ENCODE results near the gene SLC2A14. TPM values are rescaled to one million over a fixed set of nuclear protein-coding genes. Genes with fewer than 3 reads are reported as not detected.
"Not testable (repeated sequence)": the region's sequence is repeated elsewhere in the genome, so short reads cannot be mapped to it uniquely, and the experiment has no call there.

The SLC2A14 gene
- total RNA-seq: not detected
- long read RNA-seq: 0 reads

DNA sequence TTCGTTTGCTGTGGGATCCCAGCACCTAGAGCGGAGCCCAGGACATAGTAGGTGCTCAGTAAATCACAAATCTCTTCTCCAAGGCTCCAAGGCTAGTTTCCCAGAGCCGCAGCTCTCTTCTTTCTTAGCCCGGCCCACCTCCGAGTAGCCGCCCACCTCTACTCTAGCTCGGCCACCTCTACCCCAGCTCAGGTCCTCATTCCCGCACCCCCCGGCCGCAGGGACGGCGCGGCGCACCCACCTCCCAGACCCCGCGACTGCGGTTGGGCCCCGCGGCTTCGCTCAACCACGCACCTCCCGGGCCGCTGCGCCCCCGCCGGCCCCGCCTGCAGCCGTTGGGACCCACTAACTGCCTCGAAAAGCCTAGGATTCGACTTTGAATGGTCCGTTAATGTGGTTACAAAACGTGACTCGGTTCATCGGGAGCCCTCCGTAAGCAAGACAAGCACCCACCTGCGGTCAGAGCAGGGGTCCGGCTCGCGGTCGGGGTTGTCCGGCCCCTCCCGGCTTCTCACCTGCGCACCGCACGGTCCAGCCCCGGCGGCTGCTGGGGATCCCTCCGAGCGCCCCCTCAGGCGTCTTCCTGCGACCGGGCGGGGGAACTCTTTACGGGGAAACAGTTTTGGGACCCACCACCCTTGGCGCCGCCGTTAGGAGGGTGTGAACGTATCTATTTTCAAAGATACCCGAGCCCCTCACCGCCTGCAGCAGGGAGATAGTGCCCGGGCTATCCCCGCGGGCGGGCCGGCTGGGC lies at the start of gene SLC2A14:
Gene SLC2A14, minus strand, starts transcription at position 350 of the 754 bp plus-strand sequence. CDS start 3,035 bp downstream, outside the sequence.
- ATAC-seq (ENCODE audit: poor library complexity): no peak
- intact Hi-C loops (cut with DNase I): no loop called here
- DNase-seq: no peak

DNA sequence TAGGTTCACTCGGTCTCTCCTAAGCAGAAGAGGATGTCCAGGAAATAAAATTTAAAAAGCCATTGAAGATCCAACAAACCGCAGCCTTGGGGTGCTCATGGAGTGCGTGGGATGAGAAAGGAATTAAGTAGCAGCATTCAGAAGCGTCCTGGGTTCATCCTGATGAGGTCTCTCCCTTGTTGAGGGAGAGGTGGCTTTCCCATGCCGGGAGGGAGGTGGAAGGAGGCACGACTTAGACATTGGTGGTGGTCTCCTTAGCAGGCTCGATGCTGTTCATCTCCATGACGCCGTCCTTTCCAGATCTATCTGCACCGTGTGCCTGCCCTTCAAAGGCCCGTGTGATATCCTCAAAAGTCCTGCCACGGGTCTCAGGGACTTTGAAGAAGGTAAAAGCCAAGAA lies 48.5 kb upstream of the SLC2A14 start:
- intact Hi-C loops (cut with DNase I); DNase-seq; ATAC-seq (ENCODE audit: poor library complexity): not testable (repeated sequence)

DNA sequence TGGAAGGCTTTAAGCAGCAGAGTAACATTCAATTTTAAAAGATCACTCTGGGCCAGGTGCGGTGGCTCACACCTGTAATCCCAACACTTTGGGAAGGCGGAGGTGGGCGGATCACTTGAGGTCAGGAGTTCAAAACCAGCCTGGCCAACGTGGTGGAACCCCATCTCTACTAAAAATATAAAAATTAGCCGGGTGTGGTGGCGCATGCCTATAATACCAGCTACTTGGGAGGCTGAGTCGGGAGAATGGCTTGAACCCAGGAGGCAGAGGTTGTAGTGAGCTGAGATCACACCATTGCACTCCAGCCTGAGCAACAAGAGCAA lies 45.5 kb upstream of the SLC2A14 start:
- intact Hi-C loops (cut with DNase I); ATAC-seq (ENCODE audit: poor library complexity); DNase-seq: not testable (repeated sequence)

DNA sequence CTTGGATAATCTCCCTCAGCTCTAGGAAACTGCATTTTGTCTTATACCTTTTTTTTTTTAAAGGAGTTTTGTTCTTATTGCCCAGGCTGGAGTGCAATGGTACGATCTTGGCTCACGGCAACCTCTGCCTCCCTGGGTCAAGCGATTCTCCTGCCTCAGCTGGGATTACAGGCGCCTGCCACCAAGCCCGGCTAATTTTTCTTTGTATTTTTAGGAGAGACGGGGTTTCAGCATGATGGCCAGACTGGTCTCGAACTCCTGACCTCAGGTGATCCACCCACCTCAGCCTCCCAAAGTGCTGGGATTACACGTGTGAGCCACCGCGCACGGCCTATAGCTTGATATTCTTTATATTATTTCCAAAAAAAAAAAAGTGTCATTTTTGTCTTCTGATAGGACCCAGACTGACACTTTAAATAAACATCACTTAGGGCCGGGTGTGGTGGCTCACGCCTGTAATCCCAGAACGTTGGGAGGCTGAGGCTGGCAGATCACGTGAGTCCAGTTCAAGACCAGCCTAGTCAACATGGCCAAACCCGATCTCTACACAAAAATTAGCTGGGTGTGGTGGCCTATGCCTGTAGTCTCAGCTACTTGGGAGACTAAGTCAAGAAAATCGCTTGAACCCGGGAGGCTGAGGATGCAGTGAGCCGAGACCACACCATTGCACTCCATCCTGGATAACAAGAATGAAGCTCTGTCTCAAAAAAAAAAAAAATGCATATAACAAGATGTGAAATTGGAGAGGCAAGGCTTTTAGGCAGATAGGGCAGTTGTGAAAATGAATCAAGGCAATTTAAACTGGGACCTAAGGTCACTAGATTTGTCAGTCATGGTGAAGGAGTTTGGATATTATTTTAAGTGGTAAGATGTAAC lies 44.9 kb upstream of the SLC2A14 start:
- intact Hi-C loops (cut with DNase I): no loop called here
- DNase-seq (no peak), ATAC-seq (ENCODE audit: poor library complexity) (no peak)

DNA sequence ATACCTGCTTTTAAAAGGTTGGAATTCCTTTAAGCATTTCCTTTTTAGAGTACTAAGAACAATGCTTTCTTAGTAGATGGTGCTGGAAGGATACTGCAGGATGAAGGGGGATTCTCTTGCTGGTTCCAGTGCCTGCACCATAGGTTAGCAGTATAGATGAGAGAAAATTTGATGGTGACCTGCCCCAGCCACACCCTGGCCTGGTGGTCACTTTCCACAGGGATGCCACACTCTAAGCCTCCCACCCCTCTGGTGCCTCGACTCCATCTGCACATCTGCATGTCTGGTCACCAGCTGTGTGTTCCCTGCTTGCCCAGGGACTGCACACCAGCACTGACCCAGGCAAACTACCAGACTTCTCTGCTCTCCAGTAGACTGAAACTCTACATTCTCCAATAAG lies 44.2 kb upstream of the SLC2A14 start:
- ATAC-seq (ENCODE audit: poor library complexity): no peak
- intact Hi-C loops (cut with DNase I): no loop called here
- DNase-seq: no peak

DNA sequence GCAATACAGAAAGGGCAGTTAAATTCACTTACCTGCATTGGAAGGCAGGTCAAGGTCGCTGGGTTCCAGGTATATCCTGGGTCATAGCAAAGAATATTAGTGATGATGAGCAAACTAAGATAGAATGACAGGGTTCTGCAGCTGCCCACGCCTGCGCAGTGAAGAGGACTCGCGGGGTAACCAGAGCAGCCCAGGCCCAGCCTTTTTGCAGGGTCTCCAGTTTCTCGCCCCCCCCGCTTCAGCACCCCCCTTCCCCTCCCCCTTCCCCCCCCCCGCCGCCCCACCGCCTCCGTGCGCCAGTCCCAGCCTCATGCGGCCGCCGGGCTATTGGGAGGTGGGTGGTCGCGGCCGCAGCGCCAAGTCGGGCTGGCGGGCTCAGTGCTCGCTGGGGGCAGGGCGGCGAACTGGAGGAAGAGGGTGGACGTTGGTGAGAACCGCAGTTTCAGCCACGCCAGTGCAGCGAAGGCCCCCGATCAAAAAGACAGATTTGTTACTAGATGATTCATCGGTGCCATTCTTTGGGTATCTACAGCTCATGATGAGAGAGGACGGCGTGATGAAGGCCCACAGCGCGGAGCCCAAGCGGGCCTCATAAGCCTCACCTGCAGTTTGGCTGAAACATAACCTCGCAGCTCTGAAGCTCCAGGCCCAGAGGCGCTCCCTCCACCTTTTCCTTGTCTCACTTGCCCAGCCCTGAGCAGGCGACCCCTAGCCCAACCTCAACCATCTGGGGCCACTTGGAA lies 43.1 kb upstream of the SLC2A14 start:
- no peak for ATAC-seq (ENCODE audit: poor library complexity)
- no peak for DNase-seq
- intact Hi-C loops (cut with DNase I): no loop called here

DNA sequence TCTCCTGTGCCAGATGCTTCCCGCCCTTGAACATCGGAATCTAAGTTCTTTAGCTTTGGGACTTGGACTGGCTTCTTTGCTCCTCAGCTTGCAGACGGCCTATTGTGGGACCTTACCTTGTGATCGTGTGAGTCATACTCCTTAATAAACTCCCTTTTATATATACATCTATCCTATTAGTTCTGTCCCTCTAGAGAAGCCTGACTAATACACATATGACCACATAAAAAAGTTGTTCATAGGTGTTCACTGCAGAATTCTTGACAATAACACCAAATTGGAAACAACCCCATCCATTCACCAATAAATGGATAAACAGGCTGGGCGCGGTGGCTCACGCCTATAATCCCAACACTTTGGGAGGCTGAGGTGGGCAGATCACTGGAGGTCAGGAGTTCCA lies 37.4 kb upstream of the SLC2A14 start:
- ATAC-seq (ENCODE audit: poor library complexity); intact Hi-C loops (cut with DNase I); DNase-seq: not testable (repeated sequence)

DNA sequence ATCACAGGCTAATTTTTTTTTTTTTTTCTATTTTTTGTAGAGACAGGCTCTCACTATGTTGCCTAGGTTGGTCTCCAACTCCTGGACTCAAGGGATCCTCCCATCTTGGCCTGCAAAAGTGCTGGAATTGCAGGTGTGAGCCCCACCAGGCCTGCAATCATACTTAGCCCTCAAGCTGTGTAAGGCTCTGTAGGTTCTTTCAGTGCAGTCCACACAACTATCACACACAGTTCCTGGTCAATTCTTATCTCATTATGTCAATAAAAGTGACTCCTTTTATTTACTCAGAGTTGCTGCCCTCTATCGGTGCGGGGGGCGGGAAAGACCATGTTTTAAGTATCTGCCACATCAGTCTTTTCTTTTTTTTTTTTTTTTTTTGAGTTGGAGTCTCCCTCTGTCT lies 34.3 kb upstream of the SLC2A14 start:
- no peak for DNase-seq
- ATAC-seq (ENCODE audit: poor library complexity): no peak
- intact Hi-C loops (cut with DNase I): no loop called here

DNA sequence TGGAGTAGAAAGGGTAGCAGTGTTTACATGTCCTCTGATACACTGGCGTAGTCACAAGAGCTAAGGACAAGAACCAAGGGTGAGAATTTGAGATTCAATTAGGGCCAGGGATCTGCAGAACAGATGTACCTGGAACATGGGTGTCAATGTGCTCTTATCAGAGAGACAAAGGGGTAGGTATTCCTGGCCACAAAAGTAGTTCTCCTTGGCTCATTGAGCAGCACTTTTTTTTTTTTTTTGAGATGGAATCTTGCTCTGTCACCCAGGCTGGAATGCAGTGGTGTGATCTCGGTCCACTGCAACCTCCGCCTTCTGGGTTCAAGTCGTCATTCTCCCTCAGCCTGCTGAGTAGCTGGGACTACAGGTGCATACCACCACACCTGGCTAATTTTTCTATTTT lies 33.6 kb upstream of the SLC2A14 start:
- DNase-seq; intact Hi-C loops (cut with DNase I); ATAC-seq (ENCODE audit: poor library complexity): not testable (repeated sequence)

DNA sequence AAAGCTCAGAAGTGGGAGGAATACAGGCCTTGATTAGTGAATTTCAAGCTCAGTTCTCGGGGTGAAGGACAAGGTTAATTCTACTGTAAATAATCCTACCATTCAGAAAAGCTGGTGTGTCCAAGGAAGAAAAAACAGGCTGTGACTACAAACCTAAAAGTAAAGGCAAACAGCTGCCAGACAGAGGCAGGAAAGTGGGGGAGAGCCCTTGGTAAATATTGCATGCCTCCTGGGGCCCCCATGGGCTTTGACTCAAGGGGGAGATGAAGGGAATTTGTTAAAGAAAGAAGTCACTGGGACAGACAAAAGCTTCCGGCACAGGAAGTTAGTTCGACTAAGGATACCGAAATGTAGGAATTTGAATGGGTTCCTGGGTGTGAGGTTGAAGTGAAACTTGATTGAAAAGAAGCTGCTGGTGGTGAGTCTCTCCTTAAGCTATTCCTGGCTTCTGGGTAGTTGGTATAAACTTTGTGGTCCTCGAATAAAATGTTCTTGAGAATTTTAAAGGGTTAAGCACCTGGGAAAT lies 32.9 kb upstream of the SLC2A14 start:
- intact Hi-C loops (cut with DNase I); DNase-seq; ATAC-seq (ENCODE audit: poor library complexity): not testable (repeated sequence)

DNA sequence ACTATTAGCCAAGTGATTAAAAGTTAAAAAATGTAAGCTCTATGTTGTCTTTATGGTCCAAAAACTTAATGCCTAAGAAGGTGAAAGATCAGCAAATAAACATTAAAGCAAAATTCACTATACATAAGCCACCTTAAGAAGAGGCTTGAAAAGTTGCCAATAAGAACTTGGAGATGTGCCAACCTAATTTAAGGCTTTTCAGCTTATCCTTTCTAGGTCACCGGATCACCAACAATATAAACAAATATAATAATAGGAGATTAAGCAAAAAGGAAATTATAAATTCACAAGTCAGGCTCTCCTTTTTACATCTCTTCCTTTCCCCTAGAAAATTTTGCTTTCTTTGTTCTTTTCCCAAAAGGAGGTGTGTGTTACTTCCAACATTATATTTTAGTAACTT lies 32.4 kb upstream of the SLC2A14 start:
- ATAC-seq (ENCODE audit: poor library complexity) (no peak), DNase-seq (no peak)
- intact Hi-C loops (cut with DNase I): no loop called here

DNA sequence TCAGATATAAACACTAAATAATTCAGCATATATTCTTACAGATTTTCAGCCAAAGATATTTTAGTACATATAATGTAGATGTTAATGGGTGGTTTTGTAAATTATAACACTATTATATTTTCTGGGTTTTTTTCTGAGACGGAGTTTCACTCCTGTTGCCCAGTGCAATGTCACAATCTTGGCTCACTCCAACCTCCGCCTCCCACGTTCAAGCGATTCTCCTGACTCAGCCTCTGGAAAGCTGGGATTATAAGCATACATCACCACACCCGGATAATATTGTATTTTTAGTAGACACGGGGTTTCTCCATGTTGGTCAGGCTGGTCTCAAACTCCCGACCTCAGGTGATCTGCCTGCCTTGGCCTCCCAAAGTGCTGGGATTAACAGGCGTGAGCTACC lies 29.7 kb upstream of the SLC2A14 start:
- ATAC-seq (ENCODE audit: poor library complexity); DNase-seq; intact Hi-C loops (cut with DNase I): not testable (repeated sequence)

DNA sequence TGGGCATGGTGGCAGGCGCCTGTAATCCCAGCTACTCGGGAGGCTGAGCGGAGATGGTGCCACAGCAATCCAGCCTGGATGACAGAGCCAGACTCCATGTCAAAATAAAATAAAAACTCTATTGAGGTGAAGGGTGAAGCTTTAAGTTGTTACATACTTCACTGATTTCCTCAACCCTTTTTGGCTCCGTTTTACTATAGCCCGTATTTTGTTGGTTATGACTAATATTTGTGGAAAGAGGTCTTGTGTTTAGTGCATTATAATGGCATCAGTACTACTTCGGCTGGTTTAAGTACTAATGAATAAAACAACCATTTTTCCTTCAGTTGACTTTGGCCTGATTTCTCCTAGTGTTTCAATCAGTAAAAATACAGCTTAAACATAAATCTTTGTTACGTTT lies 27.0 kb upstream of the SLC2A14 start:
- intact Hi-C loops (cut with DNase I): no loop called here
- DNase-seq (no peak), ATAC-seq (ENCODE audit: poor library complexity) (no peak)

DNA sequence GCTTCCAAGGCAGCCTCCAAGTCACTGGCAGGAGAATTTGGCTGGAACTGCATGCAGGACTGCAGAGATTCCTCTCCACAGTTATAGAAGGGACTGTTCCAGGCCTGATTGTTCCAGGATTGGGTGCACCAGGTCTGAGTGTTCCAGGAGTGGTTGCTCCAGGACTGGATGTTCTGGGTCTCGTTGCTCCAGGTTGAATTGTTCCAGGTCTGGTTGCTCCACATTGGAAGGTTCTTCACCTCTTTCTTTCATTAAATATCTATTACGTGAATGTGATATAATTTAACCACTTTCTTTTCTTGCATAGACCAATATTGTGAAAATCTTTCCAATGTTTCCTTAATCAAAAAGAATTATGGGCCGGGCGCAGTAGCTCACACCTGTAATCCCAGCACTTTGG lies 24.0 kb upstream of the SLC2A14 start:
- DNase-seq; intact Hi-C loops (cut with DNase I); ATAC-seq (ENCODE audit: poor library complexity): not testable (repeated sequence)

DNA sequence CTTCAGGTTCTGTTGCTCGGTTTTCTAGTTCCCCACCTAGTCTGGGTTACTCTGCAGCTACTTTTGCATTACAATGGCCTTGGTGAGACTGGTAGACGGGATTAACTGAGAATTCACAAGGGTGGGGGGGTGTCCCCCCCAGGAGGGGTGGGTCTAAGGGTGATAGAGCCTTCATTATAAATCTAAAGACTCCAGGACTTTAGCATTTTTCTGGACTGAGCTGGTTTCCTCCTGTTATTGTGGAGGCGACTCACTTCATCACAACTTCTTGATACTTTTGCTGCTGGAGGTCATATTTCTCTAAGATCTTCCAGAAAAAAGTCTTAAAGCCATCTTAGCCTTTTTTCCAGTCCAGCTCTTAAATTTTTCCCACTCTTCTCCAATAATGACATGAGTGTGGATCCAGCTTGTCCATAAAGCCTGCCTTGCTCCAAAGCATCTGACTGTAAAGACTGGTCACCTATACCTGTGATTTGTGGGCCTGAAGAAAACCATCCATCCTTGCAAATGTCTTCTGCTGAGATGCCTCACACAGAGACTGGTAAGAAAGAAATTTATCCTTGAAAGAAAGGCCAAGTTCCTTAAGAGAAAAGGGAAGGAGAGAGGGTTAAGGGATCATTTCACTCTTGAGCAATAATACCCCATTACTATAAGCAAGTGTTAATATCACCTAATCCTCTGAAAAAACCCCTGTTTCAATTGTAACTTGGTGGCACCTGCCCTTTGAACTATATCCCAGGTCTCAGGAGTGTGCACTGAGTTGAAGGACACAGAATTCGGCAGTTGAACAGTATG lies 19.7 kb upstream of the SLC2A14 start:
- ATAC-seq (ENCODE audit: poor library complexity) (no peak), DNase-seq (no peak)
- intact Hi-C loops (cut with DNase I): no loop called here

DNA sequence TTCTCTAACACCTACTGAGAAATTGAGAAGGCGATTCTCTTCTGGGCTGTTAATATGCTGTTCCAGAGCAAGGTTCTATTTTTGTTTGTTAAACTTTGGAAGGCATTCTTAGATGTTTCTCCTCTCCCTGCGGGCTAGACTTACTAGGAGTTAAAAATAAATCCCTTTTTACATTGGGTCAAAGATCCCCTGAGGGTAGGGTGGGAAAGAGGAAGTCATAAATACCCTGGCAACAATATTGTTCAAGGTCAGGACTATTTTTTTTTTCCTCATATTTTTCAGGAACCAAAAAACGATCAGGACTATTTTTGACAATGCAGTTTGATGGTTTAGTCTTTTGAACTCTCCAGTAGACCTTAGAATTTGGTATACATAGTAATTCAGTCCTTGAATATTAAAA lies 12.0 kb upstream of the SLC2A14 start:
- no peak for DNase-seq
- ATAC-seq (ENCODE audit: poor library complexity): no peak
- intact Hi-C loops (cut with DNase I): no loop called here

DNA sequence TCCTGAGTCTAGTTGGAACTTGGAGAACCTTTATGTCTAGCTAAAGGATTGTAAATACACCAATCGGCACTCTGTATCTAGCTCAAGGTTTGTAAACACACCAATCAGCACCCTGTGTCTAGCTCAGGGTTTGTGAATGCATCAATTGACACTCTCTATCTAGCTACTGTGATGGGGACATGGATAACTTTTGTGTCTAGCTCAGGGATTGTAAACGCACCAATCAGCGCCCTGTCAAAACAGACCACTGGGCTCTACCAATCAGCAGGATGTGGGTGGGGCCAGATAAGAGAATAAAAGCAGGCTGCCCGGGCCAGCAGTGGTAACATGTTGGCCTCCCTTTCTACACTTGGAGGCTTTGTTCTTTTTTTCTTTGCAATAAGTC lies 9.0 kb upstream of the SLC2A14 start:
- intact Hi-C loops (cut with DNase I); ATAC-seq (ENCODE audit: poor library complexity); DNase-seq: not testable (repeated sequence)

All from Right ventricle myocardium superior (tissue), 1 donor.